HG03378 (cell line): ENCODE results near the gene KDM6B.

Source experiments
- ATAC-seq: cut with Tn5 transposase; IDR thresholded peaks from one replicate; pipeline ENCODE4 v1.9.1; 2021; ENCODE audit warnings: mild to moderate bottlenecking, moderate library complexity; ENCODE audit not compliant: unreplicated experiment

KDM6B gene

GRCh38 chr17:7839190-7839875 is 5.3 kb downstream of the KDM6B start:
- no peak for ATAC-seq

GRCh38 chr17:7839876-7840261 is 5.9 kb downstream of the KDM6B start:
- no peak for ATAC-seq

GRCh38 chr17:7840441-7840840 is 6.4 kb downstream of the KDM6B start:
- no peak for ATAC-seq

GRCh38 chr17:7840875-7841274 is 6.9 kb downstream of the KDM6B start:
- ATAC-seq: no peak

GRCh38 chr17:7841396-7841914 is 7.4 kb downstream of the KDM6B start:
- ATAC-seq: no peak

- no peak for ATAC-seq
Measured at GRCh38 chr17:7841915-7842379, 7.9 kb downstream of the KDM6B start.

GRCh38 chr17:7842380-7843256 is 8.6 kb downstream of the KDM6B start:
- ATAC-seq: no peak

- ATAC-seq: peak; percentile 5
Measured at GRCh38 chr17:7843257-7843535, 9.2 kb downstream of the KDM6B start.

- peak; percentile 27 for ATAC-seq
Measured at GRCh38 chr17:7843536-7844291, 9.7 kb downstream of the KDM6B start.

- peak; percentile 38 for ATAC-seq
Measured at GRCh38 chr17:7844292-7845154, 10.5 kb downstream of the KDM6B start.

- no peak for ATAC-seq
Measured at GRCh38 chr17:7845359-7846062, 11.5 kb downstream of the KDM6B start.

- ATAC-seq: no peak
Measured at GRCh38 chr17:7846063-7846735, 12.2 kb downstream of the KDM6B start.

- ATAC-seq: no peak
Measured at GRCh38 chr17:7846765-7847661, 13.0 kb downstream of the KDM6B start.

GRCh38 chr17:7848131-7848579 is 14.1 kb downstream of the KDM6B start:
- no peak for ATAC-seq

- no peak for ATAC-seq
Measured at GRCh38 chr17:7848739-7849129, 14.7 kb downstream of the KDM6B start.

- ATAC-seq: no peak
Measured at GRCh38 chr17:7849130-7849750, 15.2 kb downstream of the KDM6B start.

- no peak for ATAC-seq
Measured at GRCh38 chr17:7849751-7850504, 15.9 kb downstream of the KDM6B start.
